ENCODE measurements around the gene CD38. TPM values are rescaled to one million over a fixed set of nuclear protein-coding genes. Genes with fewer than 3 reads are reported as not detected.

The CD38 gene
- total and polyA plus RNA-seq, 2 of the 13 experiments (the other 11 are each of a cell fraction or from before 2014, with no cell fraction given), result not detected

DNA sequence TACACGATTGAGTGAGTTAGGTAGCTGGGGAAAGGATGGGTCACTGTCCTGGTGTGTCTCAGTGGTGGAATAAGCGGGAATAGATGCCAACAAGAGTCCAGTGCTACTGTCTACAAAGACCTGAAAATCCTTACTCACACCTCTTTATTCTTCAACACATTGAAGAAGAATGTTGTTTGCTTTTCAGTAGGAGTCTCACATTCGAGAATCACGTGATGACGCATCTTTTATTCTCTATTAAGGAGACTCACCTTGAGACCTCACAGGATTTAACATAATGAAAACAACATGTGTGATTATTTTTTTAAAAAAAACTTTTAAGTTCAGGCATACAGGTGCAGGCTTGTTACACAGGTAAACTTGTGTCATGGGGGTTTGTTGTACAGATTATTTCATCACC is 75.2 kb downstream of the CD38 start (continued):
- TF ChIP-seq, protein P1, sequence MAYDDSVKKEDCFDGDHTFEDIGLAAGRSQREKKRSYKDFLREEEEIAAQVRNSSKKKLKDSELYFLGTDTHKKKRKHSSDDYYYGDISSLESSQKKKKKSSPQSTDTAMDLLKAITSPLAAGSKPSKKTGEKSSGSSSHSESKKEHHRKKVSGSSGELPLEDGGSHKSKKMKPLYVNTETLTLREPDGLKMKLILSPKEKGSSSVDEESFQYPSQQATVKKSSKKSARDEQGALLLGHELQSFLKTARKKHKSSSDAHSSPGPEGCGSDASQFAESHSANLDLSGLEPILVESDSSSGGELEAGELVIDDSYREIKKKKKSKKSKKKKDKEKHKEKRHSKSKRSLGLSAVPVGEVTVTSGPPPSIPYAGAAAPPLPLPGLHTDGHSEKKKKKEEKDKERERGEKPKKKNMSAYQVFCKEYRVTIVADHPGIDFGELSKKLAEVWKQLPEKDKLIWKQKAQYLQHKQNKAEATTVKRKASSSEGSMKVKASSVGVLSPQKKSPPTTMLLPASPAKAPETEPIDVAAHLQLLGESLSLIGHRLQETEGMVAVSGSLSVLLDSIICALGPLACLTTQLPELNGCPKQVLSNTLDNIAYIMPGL (CRISPR knock-in tag; IDR thresholded peaks at IDR 0.05; ENCODE audit: borderline replicate concordance in 1 of 2, low read depth in 1 of 2), result no peak

DNA sequence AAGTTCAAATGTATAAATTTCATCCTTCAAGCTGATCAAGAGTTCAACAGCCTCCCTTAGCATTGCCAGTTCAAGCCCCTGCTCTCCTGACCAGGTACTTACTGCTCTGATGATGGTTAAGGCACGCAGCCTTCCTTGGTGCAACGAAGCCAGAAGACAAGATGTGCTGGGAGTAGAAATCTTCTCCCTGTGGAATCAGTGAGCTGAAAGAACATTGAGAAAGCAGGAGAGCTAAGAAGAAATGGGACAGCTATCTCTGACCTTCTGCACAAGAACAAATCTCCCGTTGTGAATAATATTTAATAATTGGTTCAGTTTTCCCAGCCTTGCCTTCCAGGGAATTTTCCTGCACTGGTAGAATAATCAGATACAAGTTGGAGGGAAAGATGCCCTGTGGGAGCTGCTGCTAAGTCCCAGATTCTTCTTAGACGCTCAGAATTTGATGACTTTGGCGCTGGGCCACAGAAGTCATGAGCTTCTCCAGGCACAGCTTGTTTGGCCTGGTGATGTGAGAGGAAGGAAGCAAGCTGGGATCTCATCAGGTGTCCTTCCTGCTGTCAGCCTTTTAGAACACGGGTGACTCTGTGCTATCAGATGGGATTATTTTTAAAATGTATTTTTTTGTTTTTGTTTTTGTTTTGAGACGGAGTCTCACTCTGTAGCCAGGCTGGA is 77.8 kb downstream of the CD38 start:
- H3K9me3 ChIP-seq (ENCODE audit: low read length), result no peaks in the 10 kb centered on the region
- FAIRE-seq (no peak), ATAC-seq (no peak), DNase-seq (ENCODE audit: low spot score) (no peak)
- no peaks in the 10 kb centered on the region for H3K79me2 ChIP-seq (ENCODE audit: insufficient read depth, low read length)
- WGBS (ENCODE audit: low lambda C conversion rate), result 3% methylated on average over 7 of the region's 7 CpGs
- H3K27me3 ChIP-seq (ENCODE audit: control insufficient read depth in 1 of 2, insufficient read depth in 2 of 2, low read length in 2 of 2), result peaks cover 0 to 13% of the 10 kb centered on the region in 2 experiments; a peak in 2 of 5 replicates
- no peak overlapping the region for H3K4me2 ChIP-seq (ENCODE audit: low read depth, low read length)
- BruUV-seq (replicated peaks), result no TSS peak
- intact Hi-C loops (cut with micrococcal nuclease; ENCODE audit: unreplicated experiment) (no loop called here), in situ Hi-C loops (cut with HindIII; ENCODE audit: extremely low pct_ligation_motif_present, low pct_unique_long_range_greater_than_20kb) (no loop called here)
- POLR2A ChIA-PET, result no interaction called here
- no peak overlapping the region for H3K4me3 ChIP-seq (replicated peaks in 1 of 3; ENCODE audit: insufficient read depth in 1 of 3, low read depth in 2 of 3, low read length in 3 of 3)
- CTCF ChIA-PET (ENCODE audit: low intra/inter-chr PET ratio, low total read pairs), result no interaction called here
- H3K4me1 ChIP-seq (ENCODE audit: insufficient read depth, low read length), result no peaks in the 10 kb centered on the region
- no peak overlapping the region for H3K9ac ChIP-seq (ENCODE audit: insufficient read depth, low read depth, low read length)
- H3K27ac ChIP-seq (ENCODE audit: extremely low read length, insufficient read depth, low read length), result no peak overlapping the region
- H2AFZ ChIP-seq (ENCODE audit: low read length), result no peak overlapping the region
- no peaks in the 10 kb centered on the region for H4K20me1 ChIP-seq (ENCODE audit: insufficient read depth, low read length)
- H3K36me3 ChIP-seq (replicated peaks in 1 of 2; ENCODE audit: control insufficient read depth in 1 of 2, insufficient read depth in 2 of 2, low read length in 2 of 2), result no peaks in the 10 kb centered on the region
- TF ChIP-seq, protein P2, sequence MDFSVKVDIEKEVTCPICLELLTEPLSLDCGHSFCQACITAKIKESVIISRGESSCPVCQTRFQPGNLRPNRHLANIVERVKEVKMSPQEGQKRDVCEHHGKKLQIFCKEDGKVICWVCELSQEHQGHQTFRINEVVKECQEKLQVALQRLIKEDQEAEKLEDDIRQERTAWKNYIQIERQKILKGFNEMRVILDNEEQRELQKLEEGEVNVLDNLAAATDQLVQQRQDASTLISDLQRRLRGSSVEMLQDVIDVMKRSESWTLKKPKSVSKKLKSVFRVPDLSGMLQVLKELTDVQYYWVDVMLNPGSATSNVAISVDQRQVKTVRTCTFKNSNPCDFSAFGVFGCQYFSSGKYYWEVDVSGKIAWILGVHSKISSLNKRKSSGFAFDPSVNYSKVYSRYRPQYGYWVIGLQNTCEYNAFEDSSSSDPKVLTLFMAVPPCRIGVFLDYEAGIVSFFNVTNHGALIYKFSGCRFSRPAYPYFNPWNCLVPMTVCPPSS (IDR thresholded peaks at IDR 0.05), result no peak
- TF ChIP-seq NFYC (CRISPR knock-in tag; IDR thresholded peaks at IDR 0.05), result no peak
- TF ChIP-seq, protein P3, sequence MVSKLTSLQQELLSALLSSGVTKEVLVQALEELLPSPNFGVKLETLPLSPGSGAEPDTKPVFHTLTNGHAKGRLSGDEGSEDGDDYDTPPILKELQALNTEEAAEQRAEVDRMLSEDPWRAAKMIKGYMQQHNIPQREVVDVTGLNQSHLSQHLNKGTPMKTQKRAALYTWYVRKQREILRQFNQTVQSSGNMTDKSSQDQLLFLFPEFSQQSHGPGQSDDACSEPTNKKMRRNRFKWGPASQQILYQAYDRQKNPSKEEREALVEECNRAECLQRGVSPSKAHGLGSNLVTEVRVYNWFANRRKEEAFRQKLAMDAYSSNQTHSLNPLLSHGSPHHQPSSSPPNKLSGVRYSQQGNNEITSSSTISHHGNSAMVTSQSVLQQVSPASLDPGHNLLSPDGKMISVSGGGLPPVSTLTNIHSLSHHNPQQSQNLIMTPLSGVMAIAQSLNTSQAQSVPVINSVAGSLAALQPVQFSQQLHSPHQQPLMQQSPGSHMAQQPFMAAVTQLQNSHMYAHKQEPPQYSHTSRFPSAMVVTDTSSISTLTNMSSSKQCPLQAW (CRISPR knock-in tag; IDR thresholded peaks at IDR 0.05), result no peak
- no peak for TF ChIP-seq NFATC3 (CRISPR knock-in tag; IDR thresholded peaks at IDR 0.05)
- TF ChIP-seq, protein P4, sequence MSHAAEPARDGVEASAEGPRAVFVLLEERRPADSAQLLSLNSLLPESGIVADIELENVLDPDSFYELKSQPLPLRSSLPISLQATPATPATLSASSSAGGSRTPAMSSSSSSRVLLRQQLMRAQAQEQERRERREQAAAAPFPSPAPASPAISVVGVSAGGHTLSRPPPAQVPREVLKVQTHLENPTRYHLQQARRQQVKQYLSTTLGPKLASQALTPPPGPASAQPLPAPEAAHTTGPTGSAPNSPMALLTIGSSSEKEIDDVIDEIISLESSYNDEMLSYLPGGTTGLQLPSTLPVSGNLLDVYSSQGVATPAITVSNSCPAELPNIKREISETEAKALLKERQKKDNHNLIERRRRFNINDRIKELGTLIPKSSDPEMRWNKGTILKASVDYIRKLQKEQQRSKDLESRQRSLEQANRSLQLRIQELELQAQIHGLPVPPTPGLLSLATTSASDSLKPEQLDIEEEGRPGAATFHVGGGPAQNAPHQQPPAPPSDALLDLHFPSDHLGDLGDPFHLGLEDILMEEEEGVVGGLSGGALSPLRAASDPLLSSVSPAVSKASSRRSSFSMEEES (CRISPR knock-in tag; IDR thresholded peaks at IDR 0.05), result no peak
- TF ChIP-seq MIER2 (CRISPR knock-in tag; IDR thresholded peaks at IDR 0.05), result no peak
- no peak for TF ChIP-seq ELF4 (CRISPR knock-in tag; IDR thresholded peaks at IDR 0.05; ENCODE audit: borderline replicate concordance)
- TF ChIP-seq, protein P5, sequence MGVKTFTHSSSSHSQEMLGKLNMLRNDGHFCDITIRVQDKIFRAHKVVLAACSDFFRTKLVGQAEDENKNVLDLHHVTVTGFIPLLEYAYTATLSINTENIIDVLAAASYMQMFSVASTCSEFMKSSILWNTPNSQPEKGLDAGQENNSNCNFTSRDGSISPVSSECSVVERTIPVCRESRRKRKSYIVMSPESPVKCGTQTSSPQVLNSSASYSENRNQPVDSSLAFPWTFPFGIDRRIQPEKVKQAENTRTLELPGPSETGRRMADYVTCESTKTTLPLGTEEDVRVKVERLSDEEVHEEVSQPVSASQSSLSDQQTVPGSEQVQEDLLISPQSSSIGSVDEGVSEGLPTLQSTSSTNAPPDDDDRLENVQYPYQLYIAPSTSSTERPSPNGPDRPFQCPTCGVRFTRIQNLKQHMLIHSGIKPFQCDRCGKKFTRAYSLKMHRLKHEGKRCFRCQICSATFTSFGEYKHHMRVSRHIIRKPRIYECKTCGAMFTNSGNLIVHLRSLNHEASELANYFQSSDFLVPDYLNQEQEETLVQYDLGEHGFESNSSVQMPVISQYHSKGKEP (CRISPR knock-in tag; IDR thresholded peaks at IDR 0.05), result no peak
- no peak for TF ChIP-seq ZNF331 (CRISPR knock-in tag; IDR thresholded peaks at IDR 0.05)
- TF ChIP-seq TEAD2 (CRISPR knock-in tag; IDR thresholded peaks at IDR 0.05), result no peak
- no peak for TF ChIP-seq RBM22 (optimal IDR thresholded peaks at IDR 0.05; ENCODE audit: low read length)
- no peak for TF ChIP-seq NONO (IDR thresholded peaks at IDR 0.05)
- TF ChIP-seq NONO (CRISPR knock-in tag; conservative IDR thresholded peaks at IDR 0.05), result no peak
- TF ChIP-seq ZNF225 (CRISPR knock-in tag; IDR thresholded peaks at IDR 0.05), result no peak
